Activated CD8-positive, alpha-beta memory T cell treated with anti-CD3 and anti-CD28 coated beads, Interleukin-2, amount 50 U/mL, for 24 hours (primary cell): ENCODE measurements around the gene GCGR.

Experiments
- DNase-seq: peaks from one replicate; pipeline ENCODE4 v3.0.0-alpha.2; 2020; ENCODE audit errors: extremely low read depth

Gene GCGR

GRCh38 chr17:81846743-81847689 lies 43.1 kb downstream of the GCGR start:
- no peak for DNase-seq

- no peak for DNase-seq
Measured at GRCh38 chr17:81849457-81849856, 45.5 kb downstream of the GCGR start.

- DNase-seq, result no peak
Measured at GRCh38 chr17:81851423-81851822, 47.5 kb downstream of the GCGR start.

GRCh38 chr17:81852237-81852636 lies 48.3 kb downstream of the GCGR start:
- no peak for DNase-seq

GRCh38 chr17:81854974-81855774 lies 51.2 kb downstream of the GCGR start:
- DNase-seq, result no peak

GRCh38 chr17:81858170-81858966 lies 54.4 kb downstream of the GCGR start:
- DNase-seq, result no peak

GRCh38 chr17:81858967-81859905 lies 55.3 kb downstream of the GCGR start:
- DNase-seq, result no peak

GRCh38 chr17:81859906-81860755 lies 56.2 kb downstream of the GCGR start, which contains the start of gene P4HB:
TSS of gene P4HB (minus strand) at chr17:81860535. CDS start at chr17:81860471, 64 bp downstream.
- DNase-seq, result no peak

- DNase-seq, result peak; percentile 97
Measured at GRCh38 chr17:81860756-81861568, 57.0 kb downstream of the GCGR start.

- no peak for DNase-seq
Measured at GRCh38 chr17:81863123-81863675, 59.2 kb downstream of the GCGR start.
